GM12875 (cell line): ENCODE measurements around the gene CZIB.

Experiments
- H3K4me3 ChIP-seq: one replicate; pipeline ENCODE4 v1.5.1; 2011; ENCODE audit warnings: low read depth, low read length, control low read depth
- CTCF ChIP-seq: IDR thresholded peaks from 2 replicates; pipeline ENCODE4 v1.5.1; 2011; ENCODE audit warnings: low read depth, mild to moderate bottlenecking, control low read depth, inconsistent platforms, low read length, moderate library complexity, borderline replicate concordance; ENCODE audit not compliant: insufficient read depth

CZIB gene

DNA sequence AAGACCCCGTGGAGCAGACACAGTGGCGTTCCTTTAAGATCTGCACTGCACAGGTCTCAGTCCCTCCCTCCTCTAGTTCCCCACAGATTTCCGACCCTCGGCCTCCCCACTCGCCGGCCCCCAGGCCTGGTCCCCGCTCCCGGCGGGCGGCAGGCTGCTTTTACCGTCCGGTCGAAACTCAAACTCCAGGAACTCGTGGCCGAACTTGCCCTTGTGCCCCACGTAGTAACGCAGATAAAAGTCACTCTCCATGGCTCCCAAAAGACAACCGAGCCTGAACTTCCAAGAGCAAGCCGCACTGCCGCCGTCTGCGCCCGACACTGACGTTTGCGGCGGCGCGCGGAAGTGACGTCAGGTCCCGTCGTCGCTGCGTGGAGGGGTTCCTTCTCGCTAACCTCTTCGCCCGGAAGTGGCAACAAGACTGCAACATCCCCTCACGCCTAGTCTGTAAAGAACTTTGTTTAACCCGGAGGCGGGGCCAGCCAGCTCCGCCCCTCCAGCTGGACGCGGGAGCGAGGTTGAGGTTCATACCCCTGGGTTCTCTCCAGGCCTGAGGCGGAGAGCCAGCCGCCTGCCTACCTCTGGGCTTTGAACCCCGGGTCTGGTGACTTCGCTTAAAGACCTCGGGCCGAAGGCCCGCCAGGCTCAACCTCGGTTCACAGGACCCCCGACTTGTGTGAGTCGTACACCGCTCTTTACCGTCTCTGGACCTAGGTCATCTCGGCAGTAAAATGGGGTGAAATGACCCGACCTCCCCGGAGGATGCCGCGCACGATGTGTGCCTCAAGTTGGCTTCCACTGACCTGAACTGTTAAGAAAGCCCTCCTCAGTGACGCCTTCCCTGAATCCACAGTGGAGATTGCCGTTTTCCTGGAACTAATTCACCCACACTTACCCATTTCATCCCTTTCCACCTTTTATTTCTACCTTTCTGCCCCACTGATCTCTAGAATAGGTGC lies 18.0 kb upstream of the CZIB start, which contains the start of gene MAGOH:
Gene MAGOH, minus strand, starts transcription at position 322 of the 959 bp plus-strand sequence. Its CDS starts 70 bp downstream, at position 252.
- peak within 1 kb of the TSS; percentile 98 for H3K4me3 ChIP-seq
- TF ChIP-seq CTCF: no peak

DNA sequence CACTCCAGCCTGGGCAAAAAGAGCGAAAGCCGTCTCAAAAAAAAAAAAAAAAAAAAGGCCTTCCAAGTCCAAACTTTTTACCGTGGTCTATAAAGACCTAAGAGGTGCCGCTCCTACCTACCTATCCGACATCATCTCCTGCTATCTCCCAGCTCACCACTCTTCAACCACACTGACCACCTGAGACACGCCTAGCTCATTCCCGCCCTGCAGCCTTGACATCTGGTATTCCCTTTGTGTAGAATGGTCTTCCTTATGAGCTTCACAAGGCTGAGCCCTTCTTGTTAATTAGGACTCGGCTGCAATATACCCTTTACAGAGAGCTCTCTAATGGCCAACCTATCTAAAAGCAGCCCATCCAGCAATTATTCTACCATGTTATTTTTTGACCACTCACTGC lies 17.2 kb upstream of the CZIB start:
- no peak for TF ChIP-seq CTCF

GRCh38 chr1:53220962-53221286 lies 490 bp upstream of the CZIB start:
- no peak for TF ChIP-seq CTCF
- H3K4me3 ChIP-seq: peak overlapping the region; percentile 88

More for the DNA sequence above, 17.2 kb upstream of the CZIB start:
- peak overlapping the region; percentile 98 for H3K4me3 ChIP-seq

GRCh38 chr1:53219711-53220110 lies 723 bp downstream of the CZIB start:
- no peak for TF ChIP-seq CTCF
- H3K4me3 ChIP-seq: peak overlapping the region; percentile 88

GRCh38 chr1:53218201-53218600 lies 2.2 kb downstream of the CZIB start:
- H3K4me3 ChIP-seq: no peak overlapping the region
- TF ChIP-seq CTCF: no peak

DNA sequence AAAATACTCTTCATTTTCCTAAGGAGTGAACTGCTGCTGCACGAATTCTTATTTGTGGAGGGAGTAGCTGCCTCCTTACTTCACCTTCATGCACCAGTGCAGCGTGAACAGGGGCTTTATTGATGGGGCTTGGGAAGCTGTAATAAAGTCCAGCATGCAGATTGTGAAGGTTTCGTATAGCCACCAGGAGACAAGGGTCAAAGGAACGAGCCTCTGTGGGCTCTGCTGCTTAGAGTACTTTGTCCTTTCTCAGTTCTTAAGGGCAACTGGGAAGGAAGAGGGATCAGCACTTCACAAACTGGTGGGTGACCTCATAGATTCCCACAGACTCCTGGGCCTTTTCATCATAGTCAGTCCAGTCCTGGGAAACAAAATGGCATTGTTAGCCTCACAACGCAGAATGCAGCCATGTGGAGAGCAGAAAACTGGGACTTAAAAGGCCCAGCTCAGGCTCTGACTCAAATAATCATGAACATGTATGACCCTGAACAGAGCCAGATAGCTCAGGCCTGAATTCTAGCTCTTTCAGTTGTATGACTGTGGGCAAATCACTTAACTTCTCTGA lies 6.0 kb downstream of the CZIB start:
- TF ChIP-seq CTCF: no peak
- no peak overlapping the region for H3K4me3 ChIP-seq

DNA sequence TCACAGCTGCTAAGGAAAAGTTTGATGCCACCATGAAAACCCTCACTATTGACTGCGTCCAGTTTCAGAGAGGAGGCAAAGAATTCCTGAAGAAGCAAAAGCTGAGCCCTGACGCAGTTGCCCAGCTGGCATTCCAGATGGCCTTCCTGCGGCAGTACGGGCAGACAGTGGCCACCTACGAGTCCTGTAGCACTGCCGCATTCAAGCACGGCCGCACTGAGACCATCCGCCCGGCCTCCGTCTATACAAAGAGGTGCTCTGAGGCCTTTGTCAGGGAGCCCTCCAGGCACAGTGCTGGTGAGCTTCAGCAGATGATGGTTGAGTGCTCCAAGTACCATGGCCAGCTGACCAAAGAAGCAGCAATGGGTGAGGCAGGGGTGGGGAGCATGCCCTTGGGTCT lies 9.5 kb downstream of the CZIB start:
- TF ChIP-seq CTCF: no peak
- no peak overlapping the region for H3K4me3 ChIP-seq
